Activated naive CD8-positive, alpha-beta T cell (primary cell): Measurements from ENCODE around the gene CIRBP.
"Not testable (repeated sequence)": the region's sequence is repeated elsewhere in the genome, so short reads cannot be mapped to it uniquely, and the experiment has no call there.

ENCODE experiments used
- H3K27ac Mint-ChIP-seq: one replicate; pipeline ENCODE4 v1.8.0; 2021; ENCODE audit warnings: mixed read lengths
- H3K27me3 Mint-ChIP-seq: one replicate; pipeline ENCODE4 v1.8.0; 2021; ENCODE audit warnings: mixed read lengths
- H3K36me3 Mint-ChIP-seq: one replicate; pipeline ENCODE4 v1.8.0; 2021; ENCODE audit warnings: mixed read lengths
- H3K4me1 Mint-ChIP-seq: one replicate; pipeline ENCODE4 v1.8.0; 2021; ENCODE audit warnings: low read depth, mixed read lengths
- H3K4me3 Mint-ChIP-seq: one replicate; pipeline ENCODE4 v1.8.0; 2021; ENCODE audit warnings: mild to moderate bottlenecking, mixed read lengths
- H3K9me3 Mint-ChIP-seq: one replicate; pipeline ENCODE4 v1.8.0; 2021; ENCODE audit warnings: low read depth, mixed read lengths

The CIRBP gene

DNA sequence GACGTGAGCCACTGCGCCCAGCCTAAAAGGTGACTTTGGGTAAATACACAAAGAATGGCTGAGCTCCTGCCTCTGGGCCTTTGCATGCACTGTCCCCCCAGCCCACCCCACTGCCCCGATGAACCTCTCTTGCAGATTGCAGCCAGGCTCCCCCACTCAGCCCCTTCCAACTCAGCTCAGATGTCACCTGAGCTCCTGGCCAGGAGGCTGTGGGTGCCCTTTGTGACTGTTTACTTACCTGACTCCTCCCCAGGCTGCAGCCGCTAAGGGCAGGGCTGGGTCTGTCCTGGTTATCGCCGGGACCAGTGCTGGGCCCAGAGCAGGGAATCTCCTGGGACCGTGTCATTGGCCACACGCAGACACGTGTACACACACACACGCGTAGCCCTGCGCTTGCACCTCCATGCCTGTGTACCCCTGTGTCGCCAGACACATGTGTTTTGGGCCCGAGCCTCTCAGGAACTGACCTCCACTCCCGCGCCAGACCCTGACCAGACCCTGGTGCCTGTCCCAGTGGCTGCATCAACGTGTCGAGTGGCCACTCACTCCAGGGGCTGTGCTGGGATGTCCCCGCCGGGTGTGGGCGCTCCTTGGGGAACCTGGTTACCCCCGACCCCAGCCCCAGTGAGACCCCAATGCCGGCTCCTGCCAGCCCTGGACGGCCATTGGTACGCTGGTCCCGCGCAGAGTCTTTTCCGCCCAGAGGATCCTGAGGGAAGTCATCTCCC is 35.2 kb downstream of the CIRBP start:
- no peak overlapping the region for H3K27ac Mint-ChIP-seq
- no peaks in the 10 kb centered on the region for H3K36me3 Mint-ChIP-seq
- H3K4me1 Mint-ChIP-seq = no peaks in the 10 kb centered on the region
- no peaks in the 10 kb centered on the region for H3K9me3 Mint-ChIP-seq
- no peak overlapping the region for H3K4me3 Mint-ChIP-seq
- no peaks in the 10 kb centered on the region for H3K27me3 Mint-ChIP-seq

DNA sequence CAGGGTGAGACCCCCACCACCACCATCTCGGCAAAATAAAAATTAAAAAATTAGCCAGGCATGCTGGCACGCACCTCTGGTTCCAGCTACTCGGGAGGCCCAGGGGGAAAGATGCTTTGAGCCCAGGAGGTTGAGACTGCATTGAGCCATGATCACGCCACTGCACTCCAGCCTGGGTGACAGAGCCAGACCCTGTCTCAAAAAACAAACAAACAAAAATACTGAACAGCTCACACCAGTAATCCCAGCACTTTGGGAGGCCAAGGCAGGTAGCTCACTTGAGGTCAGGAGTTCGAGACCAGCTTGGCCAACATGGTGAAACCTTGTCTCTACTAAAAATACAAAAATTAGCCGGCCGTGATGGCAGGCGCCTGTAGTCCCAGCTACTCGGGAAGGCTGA is 36.2 kb downstream of the CIRBP start:
- H3K27me3 Mint-ChIP-seq, H3K4me1 Mint-ChIP-seq, H3K36me3 Mint-ChIP-seq, H3K9me3 Mint-ChIP-seq, H3K4me3 Mint-ChIP-seq, H3K27ac Mint-ChIP-seq: not testable (repeated sequence)

- H3K9me3 Mint-ChIP-seq = no peaks in the 10 kb centered on the region
- H3K4me1 Mint-ChIP-seq = no peaks in the 10 kb centered on the region
- H3K27ac Mint-ChIP-seq = no peak overlapping the region
- no peaks in the 10 kb centered on the region for H3K27me3 Mint-ChIP-seq
- no peak overlapping the region for H3K4me3 Mint-ChIP-seq
- H3K36me3 Mint-ChIP-seq = no peaks in the 10 kb centered on the region
Observed at GRCh38 chr19:1307320-1307719, 38.2 kb downstream of the CIRBP start.

- H3K9me3 Mint-ChIP-seq = no peaks in the 10 kb centered on the region
- no peaks in the 10 kb centered on the region for H3K4me1 Mint-ChIP-seq
- H3K36me3 Mint-ChIP-seq = no peaks in the 10 kb centered on the region
- no peak overlapping the region for H3K27ac Mint-ChIP-seq
- no peaks in the 10 kb centered on the region for H3K27me3 Mint-ChIP-seq
- H3K4me3 Mint-ChIP-seq = no peak overlapping the region
Observed at GRCh38 chr19:1307755-1308303, 38.7 kb downstream of the CIRBP start.

DNA sequence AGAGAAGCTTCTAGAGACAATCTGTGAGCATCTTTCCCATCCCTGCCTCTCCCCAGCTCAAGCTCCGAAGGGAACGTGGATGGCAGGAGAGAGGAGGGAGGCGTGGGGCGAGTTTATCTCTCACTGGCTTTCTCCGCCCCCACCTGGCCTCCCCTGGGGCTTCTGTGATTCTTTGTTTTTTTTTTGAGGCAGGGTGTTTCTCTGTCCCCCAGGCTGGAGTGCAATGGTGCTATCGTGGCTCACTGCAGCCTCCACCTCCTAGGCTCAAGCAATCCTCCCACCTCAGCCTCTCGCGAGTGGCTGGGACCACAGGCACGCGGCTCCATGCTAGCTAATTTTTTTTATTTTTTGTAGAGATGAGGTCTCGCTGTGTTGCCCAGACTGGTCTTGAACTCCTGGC is 39.6 kb downstream of the CIRBP start:
- Mint-ChIP-seq H3K9me3 (no peaks in the 10 kb centered on the region), H3K27ac (no peak overlapping the region), H3K4me1 (no peaks in the 10 kb centered on the region), H3K36me3 (no peaks in the 10 kb centered on the region), H3K4me3 (no peak overlapping the region), H3K27me3 (no peaks in the 10 kb centered on the region)

- no peak overlapping the region for H3K4me3 Mint-ChIP-seq
- H3K36me3 Mint-ChIP-seq = no peaks in the 10 kb centered on the region
- H3K27me3 Mint-ChIP-seq = no peaks in the 10 kb centered on the region
- no peaks in the 10 kb centered on the region for H3K9me3 Mint-ChIP-seq
- H3K27ac Mint-ChIP-seq = no peak overlapping the region
- no peaks in the 10 kb centered on the region for H3K4me1 Mint-ChIP-seq
Observed at GRCh38 chr19:1309977-1310852, 41.1 kb downstream of the CIRBP start.

DNA sequence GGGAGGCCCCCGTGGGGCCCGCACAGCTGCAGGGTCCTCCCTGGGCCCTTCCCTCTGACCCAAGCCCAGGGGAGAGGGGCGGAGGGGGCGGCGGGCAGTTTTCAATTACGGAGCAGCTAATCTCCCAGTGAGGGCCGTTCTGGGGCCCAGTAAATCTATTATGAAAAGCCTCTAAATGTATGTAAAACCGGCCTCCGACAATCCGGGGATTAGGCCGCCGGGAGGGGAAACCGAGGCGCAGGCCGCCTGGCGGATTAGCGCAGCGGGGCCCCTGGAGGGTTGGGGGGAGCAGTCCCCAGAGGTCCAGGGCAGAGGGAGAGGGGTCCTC is 41.7 kb downstream of the CIRBP start:
- H3K4me3 Mint-ChIP-seq = no peak overlapping the region
- no peak overlapping the region for H3K27ac Mint-ChIP-seq
- no peaks in the 10 kb centered on the region for H3K4me1 Mint-ChIP-seq
- H3K27me3 Mint-ChIP-seq = no peaks in the 10 kb centered on the region
- no peaks in the 10 kb centered on the region for H3K9me3 Mint-ChIP-seq
- no peaks in the 10 kb centered on the region for H3K36me3 Mint-ChIP-seq

GRCh38 chr19:1311543-1312091 is 42.5 kb downstream of the CIRBP start:
- H3K4me3 Mint-ChIP-seq = no peak overlapping the region
- no peaks in the 10 kb centered on the region for H3K36me3 Mint-ChIP-seq
- peaks cover 1% of the 10 kb centered on the region for H3K4me1 Mint-ChIP-seq
- no peak overlapping the region for H3K27ac Mint-ChIP-seq
- no peaks in the 10 kb centered on the region for H3K27me3 Mint-ChIP-seq
- H3K9me3 Mint-ChIP-seq = no peaks in the 10 kb centered on the region

DNA sequence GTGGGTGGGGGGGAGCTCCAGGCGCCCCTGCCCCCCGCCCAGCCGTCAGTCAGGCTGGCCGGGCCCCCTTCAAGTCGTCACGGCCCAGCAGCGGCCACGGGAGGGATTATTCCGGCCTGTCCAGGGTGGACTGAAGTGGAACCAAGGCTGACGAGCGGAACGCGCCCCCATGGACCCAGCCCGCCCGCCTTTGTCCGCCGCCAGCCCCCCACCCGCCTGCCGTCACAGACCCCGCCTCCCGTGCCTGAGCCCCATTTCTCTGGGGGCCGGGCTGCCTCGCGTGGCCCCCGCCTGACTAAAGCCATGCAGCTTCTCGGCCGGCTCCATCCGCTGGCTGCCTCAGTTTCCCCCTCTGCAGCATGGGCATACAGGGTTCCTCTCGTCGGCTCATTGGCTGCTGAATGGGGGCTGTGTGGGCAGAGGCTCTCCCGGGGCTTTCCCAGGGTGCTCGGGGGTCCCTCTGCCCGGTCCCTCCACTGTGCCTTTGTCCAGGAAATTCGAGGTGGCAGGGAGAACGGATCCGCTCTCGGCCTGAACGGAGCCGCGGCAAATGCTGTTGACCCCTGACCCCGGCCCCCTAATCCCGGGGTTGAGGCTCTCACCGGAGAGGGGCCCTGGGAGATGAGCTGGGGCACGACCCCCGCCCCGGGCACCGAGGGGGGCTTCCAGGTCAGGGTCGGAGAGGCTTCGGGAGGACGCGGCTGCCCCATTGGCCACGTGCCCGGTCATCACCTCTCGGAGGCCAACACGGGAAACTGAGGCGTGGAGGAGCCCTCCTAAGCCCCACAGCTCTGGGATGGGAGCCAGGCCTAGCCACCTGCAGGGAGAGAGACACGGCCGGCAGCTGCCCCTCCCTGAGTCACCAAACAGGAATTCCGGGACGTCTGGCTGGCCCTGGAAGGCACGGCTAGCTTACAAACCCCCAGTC is 43.9 kb downstream of the CIRBP start:
- H3K27me3 Mint-ChIP-seq = peaks cover 5% of the 10 kb centered on the region

GRCh38 chr19:1313695-1314613 is 44.8 kb downstream of the CIRBP start:
- Mint-ChIP-seq H3K4me3 (no peak overlapping the region), H3K27ac (no peak overlapping the region), H3K4me1 (peaks cover 1% of the 10 kb centered on the region), H3K27me3 (peaks cover 5% of the 10 kb centered on the region), H3K36me3 (no peaks in the 10 kb centered on the region), H3K9me3 (no peaks in the 10 kb centered on the region)

More for the DNA sequence above, 43.9 kb downstream of the CIRBP start:
- no peaks in the 10 kb centered on the region for H3K36me3 Mint-ChIP-seq
- H3K9me3 Mint-ChIP-seq = no peaks in the 10 kb centered on the region
- H3K4me3 Mint-ChIP-seq = no peak overlapping the region
- H3K27ac Mint-ChIP-seq = no peak overlapping the region
- peaks cover 1% of the 10 kb centered on the region for H3K4me1 Mint-ChIP-seq

GRCh38 chr19:1315470-1316166 is 46.5 kb downstream of the CIRBP start:
- Mint-ChIP-seq H3K9me3 (no peaks in the 10 kb centered on the region), H3K36me3 (no peaks in the 10 kb centered on the region), H3K27me3 (peaks cover 7% of the 10 kb centered on the region), H3K4me3 (no peak overlapping the region), H3K4me1 (peaks cover 1% of the 10 kb centered on the region), H3K27ac (no peak overlapping the region)

GRCh38 chr19:1316466-1316865 is 47.3 kb downstream of the CIRBP start:
- no peak overlapping the region for H3K27ac Mint-ChIP-seq
- H3K27me3 Mint-ChIP-seq = peaks cover 9% of the 10 kb centered on the region
- peaks cover 1% of the 10 kb centered on the region for H3K4me1 Mint-ChIP-seq
- H3K36me3 Mint-ChIP-seq = no peaks in the 10 kb centered on the region
- H3K9me3 Mint-ChIP-seq = no peaks in the 10 kb centered on the region
- H3K4me3 Mint-ChIP-seq = no peak overlapping the region

DNA sequence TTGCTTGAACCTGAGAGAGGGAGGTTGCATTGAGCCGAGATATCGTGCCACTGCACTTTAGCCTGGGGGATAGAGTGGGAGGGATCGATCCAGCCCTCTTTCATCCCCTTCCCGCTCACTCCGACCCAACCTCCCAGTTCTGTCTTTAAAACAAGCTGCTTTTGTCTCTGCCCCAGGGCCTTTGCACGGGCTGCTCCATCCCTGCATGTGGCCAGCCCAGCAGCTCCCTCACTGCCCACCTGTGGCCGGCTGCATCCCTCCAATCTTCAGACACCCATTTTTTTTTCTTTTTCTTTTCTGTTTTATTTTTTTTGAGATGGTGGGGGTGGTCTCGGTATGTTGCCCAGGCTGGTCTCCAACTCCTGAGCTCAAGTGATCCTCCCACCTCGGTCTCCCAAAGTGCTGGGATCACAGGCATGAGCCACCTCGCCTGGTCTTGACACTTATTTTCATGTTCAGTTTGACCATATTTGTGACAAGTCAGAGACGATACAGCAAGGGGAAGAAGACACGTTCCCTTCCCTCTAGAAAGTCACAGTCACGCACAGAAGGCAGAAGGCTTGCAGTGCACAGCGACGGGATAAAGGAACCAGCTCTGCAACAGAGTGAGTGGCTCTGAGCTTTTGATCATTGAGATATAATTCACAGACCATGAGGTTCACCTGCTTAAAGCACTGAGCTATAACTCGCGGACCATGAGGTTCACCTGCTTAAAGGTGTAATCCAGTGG is 48.3 kb downstream of the CIRBP start:
- H3K4me1 Mint-ChIP-seq = peaks cover 1% of the 10 kb centered on the region
- H3K4me3 Mint-ChIP-seq = no peak overlapping the region
- no peaks in the 10 kb centered on the region for H3K9me3 Mint-ChIP-seq
- no peaks in the 10 kb centered on the region for H3K36me3 Mint-ChIP-seq
- H3K27ac Mint-ChIP-seq = no peak overlapping the region
- H3K27me3 Mint-ChIP-seq = peaks cover 10% of the 10 kb centered on the region
